IPS DF 6.9 (cell line): ENCODE measurements around the gene CACNA1C.

ENCODE experiments used
- DNase-seq: peaks from one replicate; pipeline ENCODE4 v3.0.0-alpha.2; 2013; ENCODE audit warnings: low read depth, low spot score
- H3K27ac ChIP-seq: one replicate; pipeline ENCODE4 v1.5.1; 2013; ENCODE audit warnings: low read length, control low read depth
- H3K27me3 ChIP-seq: 2 replicates; pipeline ENCODE4 v1.6.1; 2013; ENCODE audit warnings: mild to moderate bottlenecking, low read length; ENCODE audit not compliant: control insufficient read depth, insufficient read depth
- H3K36me3 ChIP-seq: 2 replicates; pipeline ENCODE4 v1.6.1; 2013; ENCODE audit warnings: low read length; ENCODE audit not compliant: control insufficient read depth, insufficient read depth
- H3K4me1 ChIP-seq: 2 replicates; pipeline ENCODE4 v1.6.1; 2013; ENCODE audit warnings: low read length; ENCODE audit not compliant: control insufficient read depth, insufficient read depth
- H3K4me3 ChIP-seq: 2 replicates; pipeline ENCODE4 v1.5.1; 2013; ENCODE audit warnings: mild to moderate bottlenecking, low read length
- H3K9me3 ChIP-seq: 2 replicates; pipeline ENCODE4 v1.6.1; 2013; ENCODE audit warnings: low read length, inconsistent platforms; ENCODE audit not compliant: control insufficient read depth, insufficient read depth
- WGBS: extraction: QIAGEN DNeasy Blood & Tissue Kit; methylation state at CpG from one replicate; pipeline ENCODE4 v1.1.7; 2013; ENCODE audit warnings: mixed read lengths, missing lambda C conversion rate; ENCODE audit not compliant: insufficient read length, insufficient coverage; 5-methylcytosine and 5-hydroxymethylcytosine counted together

Gene CACNA1C

GRCh38 chr12:2270846-2271245, 218.1 kb downstream of the CACNA1C start:
- no peaks in the 10 kb centered on the region for H3K27me3 ChIP-seq
- WGBS, result no CpG with 5 or more reads among the region's 6 CpGs
- H3K4me1 ChIP-seq, result no peaks in the 10 kb centered on the region

GRCh38 chr12:2271961-2272360, 219.2 kb downstream of the CACNA1C start:
- Histone ChIP-seq H3K4me3 (no peak overlapping the region), H3K27ac (no peak overlapping the region), H3K27me3 (no peaks in the 10 kb centered on the region), H3K9me3 (no peaks in the 10 kb centered on the region), H3K4me1 (no peaks in the 10 kb centered on the region), H3K36me3 (no peaks in the 10 kb centered on the region)
- no CpG with 5 or more reads among the region's 4 CpGs for WGBS
- DNase-seq, result no peak

More at GRCh38 chr12:2270846-2271245, 218.1 kb downstream of the CACNA1C start:
- no peaks in the 10 kb centered on the region for H3K36me3 ChIP-seq
- H3K27ac ChIP-seq, result no peak overlapping the region
- no peaks in the 10 kb centered on the region for H3K9me3 ChIP-seq
- DNase-seq, result no peak
- H3K4me3 ChIP-seq, result no peak overlapping the region

GRCh38 chr12:2273288-2273687, 220.5 kb downstream of the CACNA1C start:
- Histone ChIP-seq H3K27ac (no peak overlapping the region), H3K4me3 (no peak overlapping the region), H3K4me1 (no peaks in the 10 kb centered on the region), H3K36me3 (no peaks in the 10 kb centered on the region), H3K9me3 (no peaks in the 10 kb centered on the region), H3K27me3 (no peaks in the 10 kb centered on the region)
- DNase-seq, result no peak
- no CpG with 5 or more reads among the region's 4 CpGs for WGBS

GRCh38 chr12:2273751-2274150, 221.0 kb downstream of the CACNA1C start:
- Histone ChIP-seq H3K27ac (no peak overlapping the region), H3K4me3 (no peak overlapping the region), H3K9me3 (no peaks in the 10 kb centered on the region), H3K4me1 (no peaks in the 10 kb centered on the region), H3K27me3 (no peaks in the 10 kb centered on the region), H3K36me3 (no peaks in the 10 kb centered on the region)
- no peak for DNase-seq
- WGBS, result no CpG with 5 or more reads among the region's 12 CpGs

GRCh38 chr12:2274733-2275132, 221.9 kb downstream of the CACNA1C start:
- H3K9me3 ChIP-seq, result no peaks in the 10 kb centered on the region
- no peaks in the 10 kb centered on the region for H3K36me3 ChIP-seq
- no peaks in the 10 kb centered on the region for H3K27me3 ChIP-seq
- no peak for DNase-seq
- no CpG with 5 or more reads among the region's 7 CpGs for WGBS
- H3K4me3 ChIP-seq, result no peak overlapping the region
- no peak overlapping the region for H3K27ac ChIP-seq
- no peaks in the 10 kb centered on the region for H3K4me1 ChIP-seq

GRCh38 chr12:2276288-2277033, 223.7 kb downstream of the CACNA1C start:
- no peak overlapping the region for H3K27ac ChIP-seq
- no peaks in the 10 kb centered on the region for H3K36me3 ChIP-seq
- no peaks in the 10 kb centered on the region for H3K4me1 ChIP-seq
- H3K9me3 ChIP-seq, result no peaks in the 10 kb centered on the region
- no CpG with 5 or more reads among the region's 6 CpGs for WGBS
- no peak overlapping the region for H3K4me3 ChIP-seq
- DNase-seq, result no peak
- H3K27me3 ChIP-seq, result no peaks in the 10 kb centered on the region

- H3K27ac ChIP-seq, result no peak overlapping the region
- H3K36me3 ChIP-seq, result no peaks in the 10 kb centered on the region
- DNase-seq, result no peak
- no peaks in the 10 kb centered on the region for H3K4me1 ChIP-seq
- H3K9me3 ChIP-seq, result no peaks in the 10 kb centered on the region
- no peak overlapping the region for H3K4me3 ChIP-seq
- WGBS, result no CpG with 5 or more reads among the region's 6 CpGs
- no peaks in the 10 kb centered on the region for H3K27me3 ChIP-seq
Observed at GRCh38 chr12:2277492-2278155, 224.8 kb downstream of the CACNA1C start.

GRCh38 chr12:2281446-2281845, 228.7 kb downstream of the CACNA1C start:
- WGBS, result no CpG with 5 or more reads among the region's 1 CpG
- Histone ChIP-seq H3K4me1 (peaks cover 2% of the 10 kb centered on the region; the same call in 1 of the 2 replicates), H3K27me3 (no peaks in the 10 kb centered on the region)

GRCh38 chr12:2282318-2282717, 229.5 kb downstream of the CACNA1C start:
- Histone ChIP-seq H3K27me3 (no peaks in the 10 kb centered on the region), H3K36me3 (no peaks in the 10 kb centered on the region), H3K4me1 (peaks cover 4% of the 10 kb centered on the region), H3K4me3 (no peak overlapping the region), H3K27ac (no peak overlapping the region), H3K9me3 (no peaks in the 10 kb centered on the region)
- no CpG with 5 or more reads among the region's 6 CpGs for WGBS
- peak; percentile 29 for DNase-seq

More at GRCh38 chr12:2281446-2281845, 228.7 kb downstream of the CACNA1C start:
- H3K36me3 ChIP-seq, result no peaks in the 10 kb centered on the region
- H3K27ac ChIP-seq, result no peak overlapping the region
- no peak overlapping the region for H3K4me3 ChIP-seq
- no peaks in the 10 kb centered on the region for H3K9me3 ChIP-seq
- DNase-seq, result no peak

GRCh38 chr12:2283480-2283879, 230.7 kb downstream of the CACNA1C start:
- Histone ChIP-seq H3K27me3 (no peaks in the 10 kb centered on the region), H3K9me3 (no peaks in the 10 kb centered on the region), H3K4me3 (no peak overlapping the region), H3K4me1 (peaks cover 4% of the 10 kb centered on the region), H3K27ac (no peak overlapping the region), H3K36me3 (no peaks in the 10 kb centered on the region)
- WGBS, result no CpG with 5 or more reads among the region's 6 CpGs
- no peak for DNase-seq
